Activated naive CD4-positive, alpha-beta T cell treated with anti-CD3 and anti-CD28 coated beads, Interleukin-2, amount 50 U/mL, for 24 hours (primary cell): ENCODE results near the gene PRKAR1B.
"Not testable (repeated sequence)": the region's sequence is repeated elsewhere in the genome, so short reads cannot be mapped to it uniquely, and the experiment has no call there.

Experiments used
- H3K27ac Mint-ChIP-seq: one replicate; pipeline ENCODE4 v1.8.0; 2021; ENCODE audit warnings: mild to moderate bottlenecking, mixed read lengths
- H3K27me3 Mint-ChIP-seq: one replicate; pipeline ENCODE4 v1.8.0; 2021; ENCODE audit warnings: mixed read lengths
- H3K36me3 Mint-ChIP-seq: one replicate; pipeline ENCODE4 v1.8.0; 2021; ENCODE audit warnings: mixed read lengths
- H3K4me1 Mint-ChIP-seq: one replicate; pipeline ENCODE4 v1.8.0; 2021; ENCODE audit warnings: mixed read lengths
- H3K4me3 Mint-ChIP-seq: one replicate; pipeline ENCODE4 v1.8.0; 2021; ENCODE audit warnings: mild to moderate bottlenecking, mixed read lengths
- H3K9me3 Mint-ChIP-seq: one replicate; pipeline ENCODE4 v1.8.0; 2021; ENCODE audit warnings: mixed read lengths

PRKAR1B gene

DNA sequence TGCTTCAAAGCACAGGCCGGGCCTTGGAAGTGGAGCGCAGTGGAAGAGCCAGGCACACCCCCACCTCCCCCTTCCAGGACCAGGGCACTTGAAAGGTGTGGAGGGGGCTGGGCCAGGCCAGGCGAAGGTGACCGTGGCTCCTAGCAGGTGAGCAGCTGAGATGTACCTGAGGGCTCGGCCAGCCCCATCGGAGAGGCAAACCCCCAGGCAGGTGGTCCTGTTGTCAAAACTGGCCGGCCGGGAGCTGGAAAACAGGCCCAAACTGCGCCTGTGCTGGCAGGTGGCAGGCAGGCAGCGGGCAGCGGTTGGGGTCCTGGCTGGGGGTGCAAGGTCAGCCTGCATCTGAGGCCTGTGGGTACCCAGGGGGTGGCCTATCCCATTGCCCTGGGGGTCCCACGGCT, 97.0 kb downstream of the PRKAR1B start:
- Mint-ChIP-seq H3K4me1 (peaks cover 4% of the 10 kb centered on the region), H3K9me3 (no peaks in the 10 kb centered on the region), H3K27ac (no peak overlapping the region), H3K4me3 (no peak overlapping the region), H3K27me3 (no peaks in the 10 kb centered on the region), H3K36me3 (peaks cover 4% of the 10 kb centered on the region)

GRCh38 chr7:628826-629225, 98.3 kb downstream of the PRKAR1B start:
- H3K4me3 Mint-ChIP-seq = no peak overlapping the region
- H3K27ac Mint-ChIP-seq = no peak overlapping the region
- peaks cover 12% of the 10 kb centered on the region for H3K36me3 Mint-ChIP-seq
- no peaks in the 10 kb centered on the region for H3K27me3 Mint-ChIP-seq
- H3K4me1 Mint-ChIP-seq = peaks cover 12% of the 10 kb centered on the region
- H3K9me3 Mint-ChIP-seq = no peaks in the 10 kb centered on the region

DNA sequence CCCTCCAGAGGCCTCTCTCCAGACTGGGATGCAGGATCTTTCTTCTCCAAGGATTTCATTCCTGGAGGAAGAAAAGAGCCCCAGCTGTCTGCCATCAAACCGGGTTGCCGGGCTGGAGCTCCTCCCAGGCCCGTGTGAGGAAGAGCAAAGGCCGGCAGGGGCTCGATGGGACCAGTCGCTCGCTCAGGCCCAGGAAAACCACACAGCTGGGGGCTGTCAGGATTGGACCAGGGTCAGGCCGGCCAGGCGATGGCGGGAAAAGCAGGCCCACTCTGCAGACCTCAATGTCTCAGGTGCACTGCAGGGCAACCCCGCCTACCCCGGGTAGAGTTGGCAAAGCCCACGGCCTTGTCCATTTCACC, 98.7 kb downstream of the PRKAR1B start:
- no peak overlapping the region for H3K27ac Mint-ChIP-seq
- H3K4me3 Mint-ChIP-seq = no peak overlapping the region
- no peaks in the 10 kb centered on the region for H3K9me3 Mint-ChIP-seq
- H3K4me1 Mint-ChIP-seq = peaks cover 13% of the 10 kb centered on the region
- peaks cover 14% of the 10 kb centered on the region for H3K36me3 Mint-ChIP-seq
- H3K27me3 Mint-ChIP-seq = no peaks in the 10 kb centered on the region

DNA sequence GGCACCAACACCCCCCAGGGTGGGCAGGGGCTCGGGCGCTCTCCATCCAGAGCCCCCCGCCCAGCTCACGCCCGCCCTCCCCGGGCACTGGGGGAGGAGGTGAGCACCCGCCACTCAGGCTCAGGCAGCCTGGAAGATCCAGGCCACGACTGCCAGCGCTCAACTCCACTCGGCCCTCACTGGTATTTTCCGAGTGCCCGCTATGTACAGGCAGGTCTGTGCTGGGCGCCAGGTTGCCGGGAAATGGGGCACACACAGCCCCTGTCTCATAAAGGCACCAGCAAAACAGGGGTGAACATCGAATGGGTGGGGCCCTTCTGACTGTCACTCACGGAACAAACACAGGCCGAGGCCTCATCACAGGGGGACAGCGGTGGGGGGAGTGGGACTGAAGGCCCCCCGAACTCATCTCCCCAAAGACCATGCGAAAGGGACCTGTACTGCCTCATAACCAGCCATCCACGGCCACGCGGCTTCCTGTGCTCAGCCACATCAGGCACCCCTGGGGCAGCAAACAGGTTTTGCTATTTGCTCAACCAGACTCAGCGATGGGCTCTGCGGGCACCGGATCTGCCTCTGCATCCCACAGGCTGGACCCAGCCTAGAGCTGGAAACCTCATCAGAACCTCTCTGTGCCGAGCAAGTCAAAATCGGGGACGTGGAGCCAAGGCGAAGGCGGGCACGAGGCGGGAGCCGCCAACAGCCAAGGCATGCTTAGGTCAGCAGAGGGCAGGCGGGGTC, 99.2 kb downstream of the PRKAR1B start:
- peaks cover 15% of the 10 kb centered on the region for H3K4me1 Mint-ChIP-seq
- H3K27me3 Mint-ChIP-seq = no peaks in the 10 kb centered on the region
- H3K36me3 Mint-ChIP-seq = peaks cover 15% of the 10 kb centered on the region
- H3K9me3 Mint-ChIP-seq = no peaks in the 10 kb centered on the region
- no peak overlapping the region for H3K27ac Mint-ChIP-seq
- H3K4me3 Mint-ChIP-seq = no peak overlapping the region

- peaks cover 21% of the 10 kb centered on the region for H3K4me1 Mint-ChIP-seq
- peaks cover 5% of the 10 kb centered on the region for H3K9me3 Mint-ChIP-seq
- no peaks in the 10 kb centered on the region for H3K27me3 Mint-ChIP-seq
- peaks cover 31% of the 10 kb centered on the region for H3K36me3 Mint-ChIP-seq
- H3K27ac Mint-ChIP-seq = no peak overlapping the region
- no peak overlapping the region for H3K4me3 Mint-ChIP-seq
Observed at GRCh38 chr7:625376-625971, 101.6 kb downstream of the PRKAR1B start.

DNA sequence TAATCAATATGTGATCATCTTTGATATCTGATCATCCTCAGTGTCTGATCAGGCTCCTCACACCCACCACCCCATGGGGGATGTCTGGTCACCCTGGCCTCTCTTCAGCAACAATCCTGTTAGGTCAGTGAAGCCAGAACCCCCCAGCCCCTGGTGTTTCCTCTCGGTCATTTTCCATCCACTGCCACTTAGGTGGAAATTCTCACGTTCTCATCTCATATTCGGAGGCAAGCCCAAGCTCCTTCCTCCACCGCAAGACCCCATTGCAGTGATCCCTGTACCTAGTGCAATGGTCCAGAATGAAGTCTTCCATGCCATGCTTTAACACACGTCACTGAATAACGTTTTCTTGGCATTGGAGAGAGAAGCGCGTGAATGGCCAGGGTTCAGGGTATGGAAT, 103.6 kb downstream of the PRKAR1B start:
- H3K27ac Mint-ChIP-seq = peak overlapping the region; percentile 57
- H3K4me3 Mint-ChIP-seq = no peak overlapping the region
- peaks cover 15% of the 10 kb centered on the region for H3K9me3 Mint-ChIP-seq
- H3K27me3 Mint-ChIP-seq = no peaks in the 10 kb centered on the region
- peaks cover 42% of the 10 kb centered on the region for H3K36me3 Mint-ChIP-seq
- H3K4me1 Mint-ChIP-seq = peaks cover 41% of the 10 kb centered on the region

- peaks cover 57% of the 10 kb centered on the region for H3K4me1 Mint-ChIP-seq
- no peak overlapping the region for H3K27ac Mint-ChIP-seq
- peaks cover 44% of the 10 kb centered on the region for H3K36me3 Mint-ChIP-seq
- H3K27me3 Mint-ChIP-seq = no peaks in the 10 kb centered on the region
- H3K4me3 Mint-ChIP-seq = no peak overlapping the region
- H3K9me3 Mint-ChIP-seq = peaks cover 15% of the 10 kb centered on the region
Observed at GRCh38 chr7:621572-622285, 105.4 kb downstream of the PRKAR1B start.

GRCh38 chr7:620885-621284, 106.2 kb downstream of the PRKAR1B start:
- H3K27me3 Mint-ChIP-seq = no peaks in the 10 kb centered on the region
- H3K27ac Mint-ChIP-seq = peak overlapping the region; percentile 99
- peaks cover 64% of the 10 kb centered on the region for H3K4me1 Mint-ChIP-seq
- peaks cover 44% of the 10 kb centered on the region for H3K36me3 Mint-ChIP-seq
- peak overlapping the region; percentile 51 for H3K4me3 Mint-ChIP-seq
- H3K9me3 Mint-ChIP-seq = peaks cover 15% of the 10 kb centered on the region

GRCh38 chr7:620056-620455, 107.0 kb downstream of the PRKAR1B start:
- H3K4me3 Mint-ChIP-seq = peak overlapping the region; percentile 67
- peak overlapping the region; percentile 99 for H3K27ac Mint-ChIP-seq
- no peaks in the 10 kb centered on the region for H3K27me3 Mint-ChIP-seq
- H3K4me1 Mint-ChIP-seq = peaks cover 71% of the 10 kb centered on the region
- peaks cover 15% of the 10 kb centered on the region for H3K9me3 Mint-ChIP-seq
- peaks cover 42% of the 10 kb centered on the region for H3K36me3 Mint-ChIP-seq

GRCh38 chr7:619368-619840, 107.7 kb downstream of the PRKAR1B start:
- H3K4me1 Mint-ChIP-seq = peaks cover 69% of the 10 kb centered on the region
- peak overlapping the region; percentile 63 for H3K4me3 Mint-ChIP-seq
- peaks cover 35% of the 10 kb centered on the region for H3K36me3 Mint-ChIP-seq
- H3K27me3 Mint-ChIP-seq = no peaks in the 10 kb centered on the region
- H3K27ac Mint-ChIP-seq = peak overlapping the region; percentile 99
- peaks cover 15% of the 10 kb centered on the region for H3K9me3 Mint-ChIP-seq

GRCh38 chr7:618539-619367, 108.3 kb downstream of the PRKAR1B start:
- peaks cover 34% of the 10 kb centered on the region for H3K36me3 Mint-ChIP-seq
- H3K4me1 Mint-ChIP-seq = peaks cover 68% of the 10 kb centered on the region

GRCh38 chr7:617614-618538, 109.2 kb downstream of the PRKAR1B start:
- H3K27ac Mint-ChIP-seq = peak overlapping the region; percentile 99
- no peaks in the 10 kb centered on the region for H3K27me3 Mint-ChIP-seq
- peak overlapping the region; percentile 87 for H3K4me3 Mint-ChIP-seq
- peaks cover 29% of the 10 kb centered on the region for H3K36me3 Mint-ChIP-seq
- H3K4me1 Mint-ChIP-seq = peaks cover 62% of the 10 kb centered on the region
- H3K9me3 Mint-ChIP-seq = peaks cover 15% of the 10 kb centered on the region

More at GRCh38 chr7:618539-619367, 108.3 kb downstream of the PRKAR1B start:
- peak overlapping the region; percentile 99 for H3K27ac Mint-ChIP-seq
- peak overlapping the region; percentile 87 for H3K4me3 Mint-ChIP-seq
- no peaks in the 10 kb centered on the region for H3K27me3 Mint-ChIP-seq
- H3K9me3 Mint-ChIP-seq = peaks cover 15% of the 10 kb centered on the region

- H3K4me3 Mint-ChIP-seq = no peak overlapping the region
- no peaks in the 10 kb centered on the region for H3K27me3 Mint-ChIP-seq
- no peaks in the 10 kb centered on the region for H3K9me3 Mint-ChIP-seq
- H3K4me1 Mint-ChIP-seq = peaks cover 71% of the 10 kb centered on the region
- peaks cover 14% of the 10 kb centered on the region for H3K36me3 Mint-ChIP-seq
- H3K27ac Mint-ChIP-seq = no peak overlapping the region
Observed at GRCh38 chr7:613442-614140, 113.5 kb downstream of the PRKAR1B start.

- not testable (repeated sequence) for H3K27me3 Mint-ChIP-seq, H3K9me3 Mint-ChIP-seq, H3K4me3 Mint-ChIP-seq
- H3K27ac Mint-ChIP-seq = peak overlapping the region; percentile 59
- H3K36me3 Mint-ChIP-seq = peaks cover 11% of the 10 kb centered on the region
- H3K4me1 Mint-ChIP-seq = peaks cover 62% of the 10 kb centered on the region
Observed at GRCh38 chr7:611837-612236, 115.2 kb downstream of the PRKAR1B start.
